ENCODE measurements around the gene ACYP2.
"Not testable (repeated sequence)": the region's sequence is repeated elsewhere in the genome, so short reads cannot be mapped to it uniquely, and the experiment has no call there.

DNA sequence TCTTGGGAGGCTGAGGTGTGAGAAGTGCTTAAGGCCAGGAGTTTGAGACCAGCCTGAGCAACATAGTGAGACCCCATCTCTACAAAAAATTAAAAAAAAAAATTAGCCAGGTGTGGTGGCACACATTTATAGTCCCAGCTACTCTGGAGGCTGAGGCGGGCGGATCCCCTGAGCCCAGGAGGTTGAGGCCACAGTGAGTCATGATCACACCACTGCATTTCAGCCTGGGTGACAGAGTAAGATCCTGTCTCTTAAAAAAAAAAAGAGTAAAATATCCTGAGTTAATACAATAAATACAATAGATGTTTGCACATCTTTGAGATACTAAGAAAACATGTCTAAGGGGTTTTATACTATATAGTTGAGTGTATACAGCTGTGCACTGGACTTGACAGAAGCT is 179.2 kb downstream of the ACYP2 start:
- TF ChIP-seq, protein P1, sequence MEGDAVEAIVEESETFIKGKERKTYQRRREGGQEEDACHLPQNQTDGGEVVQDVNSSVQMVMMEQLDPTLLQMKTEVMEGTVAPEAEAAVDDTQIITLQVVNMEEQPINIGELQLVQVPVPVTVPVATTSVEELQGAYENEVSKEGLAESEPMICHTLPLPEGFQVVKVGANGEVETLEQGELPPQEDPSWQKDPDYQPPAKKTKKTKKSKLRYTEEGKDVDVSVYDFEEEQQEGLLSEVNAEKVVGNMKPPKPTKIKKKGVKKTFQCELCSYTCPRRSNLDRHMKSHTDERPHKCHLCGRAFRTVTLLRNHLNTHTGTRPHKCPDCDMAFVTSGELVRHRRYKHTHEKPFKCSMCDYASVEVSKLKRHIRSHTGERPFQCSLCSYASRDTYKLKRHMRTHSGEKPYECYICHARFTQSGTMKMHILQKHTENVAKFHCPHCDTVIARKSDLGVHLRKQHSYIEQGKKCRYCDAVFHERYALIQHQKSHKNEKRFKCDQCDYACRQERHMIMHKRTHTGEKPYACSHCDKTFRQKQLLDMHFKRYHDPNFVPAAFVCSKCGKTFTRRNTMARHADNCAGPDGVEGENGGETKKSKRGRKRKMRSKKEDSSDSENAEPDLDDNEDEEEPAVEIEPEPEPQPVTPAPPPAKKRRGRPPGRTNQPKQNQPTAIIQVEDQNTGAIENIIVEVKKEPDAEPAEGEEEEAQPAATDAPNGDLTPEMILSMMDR (IDR thresholded peaks at IDR 0.05; ENCODE audit: low read depth, low read length): not testable (repeated sequence)
- TF ChIP-seq, protein P2, sequence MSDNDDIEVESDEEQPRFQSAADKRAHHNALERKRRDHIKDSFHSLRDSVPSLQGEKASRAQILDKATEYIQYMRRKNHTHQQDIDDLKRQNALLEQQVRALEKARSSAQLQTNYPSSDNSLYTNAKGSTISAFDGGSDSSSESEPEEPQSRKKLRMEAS (IDR thresholded peaks at IDR 0.05; ENCODE audit: low read depth, low read length): not testable (repeated sequence)
- TF ChIP-seq POLR2A (IDR thresholded peaks at IDR 0.05; ENCODE audit: extremely low read depth, insufficient read length); MYC (IDR thresholded peaks at IDR 0.05; ENCODE audit: low read depth, low read length): not testable (repeated sequence)

All from NB4 (cell line).